ENCODE measurements around the gene ZNF644. TPM values are rescaled to one million over a fixed set of nuclear protein-coding genes. Genes with fewer than 3 reads are reported as not detected.
"Not testable (repeated sequence)": the region's sequence is repeated elsewhere in the genome, so short reads cannot be mapped to it uniquely, and the experiment has no call there.

Gene ZNF644
- total RNA-seq, 1 experiment from 2014 or later = 39.6 TPM

DNA sequence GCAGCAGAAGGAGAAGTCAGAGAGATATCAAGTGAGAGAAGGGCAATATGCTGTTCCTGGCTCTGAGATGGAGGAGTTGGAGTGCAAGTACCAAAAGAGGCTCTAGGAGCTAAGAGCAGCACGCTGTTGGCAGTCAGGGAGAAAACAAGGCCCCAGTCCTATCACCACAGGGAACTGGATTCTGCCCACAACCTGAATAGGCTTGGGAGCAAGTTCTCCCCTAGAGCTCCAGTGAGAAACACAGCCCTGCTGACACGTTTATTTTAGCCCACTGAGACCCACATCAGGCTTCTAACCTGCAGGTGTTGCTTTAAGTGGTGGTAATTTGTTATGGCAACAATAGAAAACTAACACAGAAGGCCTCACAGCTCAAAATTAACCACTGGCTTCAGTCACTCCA is 31.8 kb upstream of the ZNF644 start:
- DNase-seq (no peak), ATAC-seq (no peak)
- TF ChIP-seq, protein P1, sequence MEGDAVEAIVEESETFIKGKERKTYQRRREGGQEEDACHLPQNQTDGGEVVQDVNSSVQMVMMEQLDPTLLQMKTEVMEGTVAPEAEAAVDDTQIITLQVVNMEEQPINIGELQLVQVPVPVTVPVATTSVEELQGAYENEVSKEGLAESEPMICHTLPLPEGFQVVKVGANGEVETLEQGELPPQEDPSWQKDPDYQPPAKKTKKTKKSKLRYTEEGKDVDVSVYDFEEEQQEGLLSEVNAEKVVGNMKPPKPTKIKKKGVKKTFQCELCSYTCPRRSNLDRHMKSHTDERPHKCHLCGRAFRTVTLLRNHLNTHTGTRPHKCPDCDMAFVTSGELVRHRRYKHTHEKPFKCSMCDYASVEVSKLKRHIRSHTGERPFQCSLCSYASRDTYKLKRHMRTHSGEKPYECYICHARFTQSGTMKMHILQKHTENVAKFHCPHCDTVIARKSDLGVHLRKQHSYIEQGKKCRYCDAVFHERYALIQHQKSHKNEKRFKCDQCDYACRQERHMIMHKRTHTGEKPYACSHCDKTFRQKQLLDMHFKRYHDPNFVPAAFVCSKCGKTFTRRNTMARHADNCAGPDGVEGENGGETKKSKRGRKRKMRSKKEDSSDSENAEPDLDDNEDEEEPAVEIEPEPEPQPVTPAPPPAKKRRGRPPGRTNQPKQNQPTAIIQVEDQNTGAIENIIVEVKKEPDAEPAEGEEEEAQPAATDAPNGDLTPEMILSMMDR (conservative IDR thresholded peaks at IDR 0.05; ENCODE audit: low read depth, low read length) = no peak
- no peak for TF ChIP-seq EZH2phosphoT487 (IDR thresholded peaks at IDR 0.05; ENCODE audit: borderline replicate concordance, low read length)
- no peak for TF ChIP-seq EZH2 (IDR thresholded peaks at IDR 0.05; ENCODE audit: low read length, unreplicated experiment)
- Histone ChIP-seq H3K4me1 (ENCODE audit: insufficient read depth, low read length) (no peaks in the 10 kb centered on the region), H3K4me3 (ENCODE audit: low read length) (no peak overlapping the region), H3K9me3 (ENCODE audit: low read length) (no peaks in the 10 kb centered on the region), H3K9ac (ENCODE audit: low read length) (no peak overlapping the region), H3K9me2 (replicated peaks; ENCODE audit: low read length) (no peaks in the 10 kb centered on the region), H4K20me1 (ENCODE audit: low read length) (no peaks in the 10 kb centered on the region), H3F3A (ENCODE audit: low read length, unreplicated experiment) (no peaks in the 10 kb centered on the region), H2AFZ (ENCODE audit: low read length) (no peak overlapping the region), H3K36me3 (ENCODE audit: low read depth, low read length) (no peaks in the 10 kb centered on the region), H3K27me3 (ENCODE audit: low read length) (peaks cover 57% of the 10 kb centered on the region), H3K4me2 (ENCODE audit: low read length) (no peak overlapping the region), H3K79me2 (ENCODE audit: low read length) (no peaks in the 10 kb centered on the region), H3K27ac (ENCODE audit: low read length) (no peak overlapping the region)
- no TSS peak for BruUV-seq (replicated peaks)
- CTCF ChIA-PET = interaction anchor here (0.6 kb wide), 1 partner anchor 113 kb away, joined by 4 read pairs; no protein-coding TSS in a partner anchor
- POLR2A ChIA-PET (ENCODE audit: unreplicated experiment) = no interaction called here
- intact Hi-C loops (cut with micrococcal nuclease) = no loop called here

DNA sequence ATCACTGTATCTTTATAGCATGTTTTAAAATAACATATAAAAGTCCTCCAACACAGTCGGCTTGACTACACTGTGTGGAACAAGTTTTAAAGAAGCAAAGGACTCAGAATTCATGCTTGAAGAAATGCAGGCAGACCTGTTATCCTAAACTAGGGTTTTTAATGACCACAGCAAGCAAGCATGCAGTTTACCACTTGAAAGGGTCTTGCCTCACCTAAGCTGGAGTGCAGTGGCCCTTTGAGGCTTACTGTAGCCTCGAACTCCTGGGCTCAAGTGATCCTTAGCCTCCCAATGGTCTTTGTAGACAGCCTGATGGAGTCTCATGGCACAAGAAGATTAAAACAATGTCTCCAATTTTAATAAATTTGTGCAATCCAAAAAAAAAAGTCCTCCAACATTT is 27.7 kb upstream of the ZNF644 start:
- H3K4me2 ChIP-seq (ENCODE audit: low read length); H3K9ac ChIP-seq (ENCODE audit: low read length); H3K9me2 ChIP-seq (replicated peaks; ENCODE audit: low read length); H3K36me3 ChIP-seq (ENCODE audit: low read depth, low read length); H4K20me1 ChIP-seq (ENCODE audit: low read length); H3K4me3 ChIP-seq (ENCODE audit: low read length); H2AFZ ChIP-seq (ENCODE audit: low read length); H3K9me3 ChIP-seq (ENCODE audit: low read length); ATAC-seq; intact Hi-C loops (cut with micrococcal nuclease); H3K4me1 ChIP-seq (ENCODE audit: insufficient read depth, low read length); CTCF ChIA-PET; DNase-seq; H3F3A ChIP-seq (ENCODE audit: low read length, unreplicated experiment); POLR2A ChIA-PET (ENCODE audit: unreplicated experiment); BruUV-seq (replicated peaks); H3K27ac ChIP-seq (ENCODE audit: low read length); H3K79me2 ChIP-seq (ENCODE audit: low read length): not testable (repeated sequence)
- H3K27me3 ChIP-seq (ENCODE audit: low read length) = peaks cover 33% of the 10 kb centered on the region

GRCh38 chr1:91046766-91047165 is 24.9 kb upstream of the ZNF644 start:
- no peaks in the 10 kb centered on the region for H3K4me1 ChIP-seq (ENCODE audit: insufficient read depth, low read length)

More at GRCh38 chr1:91046766-91047165, 24.9 kb upstream of the ZNF644 start:
- Histone ChIP-seq H3K36me3 (ENCODE audit: low read depth, low read length) (no peaks in the 10 kb centered on the region), H3K4me2 (ENCODE audit: low read length) (no peak overlapping the region), H3K9me3 (ENCODE audit: low read length) (no peaks in the 10 kb centered on the region), H3K79me2 (ENCODE audit: low read length) (no peaks in the 10 kb centered on the region), H3K9me2 (replicated peaks; ENCODE audit: low read length) (no peaks in the 10 kb centered on the region), H3F3A (ENCODE audit: low read length, unreplicated experiment) (no peaks in the 10 kb centered on the region), H2AFZ (ENCODE audit: low read length) (no peak overlapping the region), H3K27me3 (ENCODE audit: low read length) (peaks cover 9% of the 10 kb centered on the region), H3K27ac (ENCODE audit: low read length) (no peak overlapping the region), H3K9ac (ENCODE audit: low read length) (no peak overlapping the region), H4K20me1 (ENCODE audit: low read length) (no peaks in the 10 kb centered on the region), H3K4me3 (ENCODE audit: low read length) (no peak overlapping the region)
- POLR2A ChIA-PET (ENCODE audit: unreplicated experiment) = no interaction called here
- BruUV-seq (replicated peaks) = no TSS peak
- CTCF ChIA-PET = no interaction called here
- no peak for ATAC-seq
- DNase-seq = no peak
- intact Hi-C loops (cut with micrococcal nuclease) = no loop called here
- TF ChIP-seq EZH2 (IDR thresholded peaks at IDR 0.05; ENCODE audit: low read length, unreplicated experiment) (no peak), EZH2phosphoT487 (IDR thresholded peaks at IDR 0.05; ENCODE audit: borderline replicate concordance, low read length) (no peak)
- TF ChIP-seq, protein P1 (conservative IDR thresholded peaks at IDR 0.05; ENCODE audit: low read depth, low read length) = no peak

Data from PC-3 (cell line).